ENCODE data around the gene KIAA0040. TPM values are rescaled to one million over a fixed set of nuclear protein-coding genes. Genes with fewer than 3 reads are reported as not detected.

The KIAA0040 gene
- total RNA-seq, 4 donors from 2014 or later = 3.3 to 22.7 (median 10.3) TPM

- 59 to 68% methylated on average over 4 to 5 of the region's 5 CpGs for WGBS, 2 donors
- TF ChIP-seq, protein P1, sequence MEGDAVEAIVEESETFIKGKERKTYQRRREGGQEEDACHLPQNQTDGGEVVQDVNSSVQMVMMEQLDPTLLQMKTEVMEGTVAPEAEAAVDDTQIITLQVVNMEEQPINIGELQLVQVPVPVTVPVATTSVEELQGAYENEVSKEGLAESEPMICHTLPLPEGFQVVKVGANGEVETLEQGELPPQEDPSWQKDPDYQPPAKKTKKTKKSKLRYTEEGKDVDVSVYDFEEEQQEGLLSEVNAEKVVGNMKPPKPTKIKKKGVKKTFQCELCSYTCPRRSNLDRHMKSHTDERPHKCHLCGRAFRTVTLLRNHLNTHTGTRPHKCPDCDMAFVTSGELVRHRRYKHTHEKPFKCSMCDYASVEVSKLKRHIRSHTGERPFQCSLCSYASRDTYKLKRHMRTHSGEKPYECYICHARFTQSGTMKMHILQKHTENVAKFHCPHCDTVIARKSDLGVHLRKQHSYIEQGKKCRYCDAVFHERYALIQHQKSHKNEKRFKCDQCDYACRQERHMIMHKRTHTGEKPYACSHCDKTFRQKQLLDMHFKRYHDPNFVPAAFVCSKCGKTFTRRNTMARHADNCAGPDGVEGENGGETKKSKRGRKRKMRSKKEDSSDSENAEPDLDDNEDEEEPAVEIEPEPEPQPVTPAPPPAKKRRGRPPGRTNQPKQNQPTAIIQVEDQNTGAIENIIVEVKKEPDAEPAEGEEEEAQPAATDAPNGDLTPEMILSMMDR (IDR thresholded peaks at IDR 0.05) = no peak
- no peak for TF ChIP-seq POLR2A (IDR thresholded peaks at IDR 0.05)
- Histone ChIP-seq H3K27me3 (no peaks in the 10 kb centered on the region), H3K9me3 (no peaks in the 10 kb centered on the region), H3K4me3 (no peak overlapping the region), H3K36me3 (no peaks in the 10 kb centered on the region), H3K4me1 (peaks cover 0 to 62% (median 33%) of the 10 kb centered on the region in 3 donors), H3K27ac (peak overlapping the region; percentile 46 to 77 (median 52))
- DNase-seq = no peak
- intact Hi-C loops (cut with DNase I) = loop anchor here (10.0 kb wide), 1 partner anchor 95 kb away; no protein-coding TSS in a partner anchor
Measured at GRCh38 chr1:175129997-175130648, 62.5 kb downstream of the KIAA0040 start.

- no peak for TF ChIP-seq POLR2A (IDR thresholded peaks at IDR 0.05)
- Histone ChIP-seq H3K4me3 (no peak overlapping the region), H3K4me1 (peaks cover 0 to 62% (median 33%) of the 10 kb centered on the region in 3 donors), H3K27ac (peak overlapping the region; percentile 24 to 77 (median 52)), H3K27me3 (no peaks in the 10 kb centered on the region), H3K36me3 (no peaks in the 10 kb centered on the region), H3K9me3 (no peaks in the 10 kb centered on the region)
- intact Hi-C loops (cut with DNase I) = loop anchor here (10.0 kb wide), 1 partner anchor 95 kb away; no protein-coding TSS in a partner anchor
- 82 to 92% methylated on average over 2 of the region's 2 CpGs for WGBS, 2 donors
- no peak for DNase-seq
Measured at GRCh38 chr1:175129644-175129996, 63.0 kb downstream of the KIAA0040 start.

DNA sequence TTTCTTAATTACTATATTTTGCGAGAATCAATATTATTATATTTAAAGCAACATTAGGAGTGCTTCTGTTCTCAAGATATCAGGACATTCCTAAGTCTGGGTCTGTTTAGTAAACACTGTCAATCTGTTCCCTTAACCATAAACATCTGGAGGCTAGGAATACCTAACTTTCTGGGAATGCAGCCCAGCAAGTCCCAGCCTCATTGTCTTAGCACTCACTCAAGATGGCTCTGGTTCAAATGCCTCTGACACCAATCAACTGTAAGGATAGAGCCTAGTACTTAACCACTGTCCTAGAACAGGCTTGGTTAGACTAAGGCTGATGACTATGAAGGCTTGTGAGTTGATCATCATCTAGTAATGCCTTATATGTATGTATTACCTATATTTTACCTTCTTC is 63.4 kb downstream of the KIAA0040 start:
- no peaks in the 10 kb centered on the region for H3K27me3 ChIP-seq
- H3K4me1 ChIP-seq = peaks cover 0 to 62% (median 33%) of the 10 kb centered on the region in 3 donors
- no peaks in the 10 kb centered on the region for H3K36me3 ChIP-seq
- H3K4me3 ChIP-seq = no peak overlapping the region
- no peaks in the 10 kb centered on the region for H3K9me3 ChIP-seq
- no peak for TF ChIP-seq POLR2A (IDR thresholded peaks at IDR 0.05)
- TF ChIP-seq, protein P1 (IDR thresholded peaks at IDR 0.05) = no peak
- DNase-seq = no peak
- peak overlapping the region; percentile 24 to 77 (median 56) for H3K27ac ChIP-seq
- intact Hi-C loops (cut with DNase I) = loop anchor here (10.0 kb wide), 1 partner anchor 94 kb away; no protein-coding TSS in a partner anchor
- WGBS, 2 donors = 71 to 93% methylated on average over 1 of the region's 1 CpG

GRCh38 chr1:175128523-175128922 is 64.1 kb downstream of the KIAA0040 start:
- no peaks in the 10 kb centered on the region for H3K9me3 ChIP-seq
- intact Hi-C loops (cut with DNase I) = loop anchor here (10.0 kb wide), 1 partner anchor 94 kb away; no protein-coding TSS in a partner anchor
- DNase-seq = no peak
- 78 to 93% methylated on average over 3 to 8 of the region's 9 CpGs for WGBS, 2 donors
- TF ChIP-seq, protein P1 (IDR thresholded peaks at IDR 0.05) = no peak
- no peak for TF ChIP-seq POLR2A (IDR thresholded peaks at IDR 0.05)
- peak overlapping the region; percentile 39 to 77 (median 55) for H3K27ac ChIP-seq
- H3K36me3 ChIP-seq = no peaks in the 10 kb centered on the region
- H3K27me3 ChIP-seq = no peaks in the 10 kb centered on the region
- H3K4me1 ChIP-seq = peaks cover 0 to 62% (median 32%) of the 10 kb centered on the region in 3 donors
- no peak overlapping the region for H3K4me3 ChIP-seq

- Histone ChIP-seq H3K27ac (peak overlapping the region in 3 of 4 donors; percentile 39 to 77 (median 61)), H3K4me1 (peaks cover 0 to 60% (median 25%) of the 10 kb centered on the region in 3 donors), H3K27me3 (no peaks in the 10 kb centered on the region), H3K36me3 (no peaks in the 10 kb centered on the region), H3K9me3 (no peaks in the 10 kb centered on the region), H3K4me3 (no peak overlapping the region)
- WGBS, 2 donors = 80 to 88% methylated on average over 4 of the region's 6 CpGs
- DNase-seq = no peak
- intact Hi-C loops (cut with DNase I) = loop anchor here (10.0 kb wide), 1 partner anchor 93 kb away; no protein-coding TSS in a partner anchor
- no peak for TF ChIP-seq POLR2A (IDR thresholded peaks at IDR 0.05)
- TF ChIP-seq, protein P1 (IDR thresholded peaks at IDR 0.05) = no peak
Measured at GRCh38 chr1:175127565-175127964, 65.0 kb downstream of the KIAA0040 start.
